Pons (tissue), 1 donor: ENCODE results near the gene SNX15.

Source experiments
- DNase-seq: peaks from one replicate; pipeline ENCODE4 v3.0.0-alpha.2; 2016; ENCODE audit warnings: low spot score

Gene SNX15

DNA sequence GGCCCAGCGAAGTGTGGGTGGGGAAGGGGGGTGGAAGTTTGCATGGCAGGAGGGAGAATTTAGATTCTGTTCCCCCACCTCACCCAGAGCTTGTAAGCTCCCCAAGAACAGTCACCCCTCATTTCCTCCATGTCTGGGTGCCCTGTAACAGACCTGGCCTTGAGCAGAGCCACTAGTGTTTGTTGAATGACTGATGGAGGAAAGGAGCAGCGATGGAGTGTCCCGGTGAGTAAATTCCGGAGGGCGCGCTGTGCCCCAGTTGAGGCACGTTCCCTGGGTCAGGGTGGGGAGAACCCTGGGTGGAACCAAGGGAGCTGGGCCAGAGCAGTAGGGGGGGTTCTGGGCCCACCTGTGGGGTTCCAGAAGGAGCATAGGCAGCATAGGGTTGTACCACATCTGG, 30.3 kb downstream of the SNX15 start:
- no peak for DNase-seq

DNA sequence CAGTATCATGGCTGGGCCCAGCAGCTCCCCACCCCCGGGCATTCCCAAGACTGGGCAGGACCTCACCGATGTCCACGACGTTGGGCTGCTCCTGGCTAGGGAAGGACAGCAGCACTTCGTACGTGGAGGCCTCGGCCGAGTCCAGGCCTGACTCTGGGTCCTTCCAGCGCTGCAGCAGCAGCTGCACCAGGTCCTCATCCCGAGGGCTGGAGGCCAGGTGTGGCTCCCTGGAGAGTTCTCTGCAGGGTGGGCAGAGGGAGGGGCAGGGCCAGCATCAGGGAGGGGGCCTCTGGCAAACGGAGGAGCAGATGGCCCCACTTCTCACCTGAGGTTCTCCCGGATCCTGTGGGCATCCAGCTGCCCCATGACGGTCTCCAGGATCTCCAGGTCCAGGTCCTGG, 30.8 kb downstream of the SNX15 start:
- no peak for DNase-seq

DNA sequence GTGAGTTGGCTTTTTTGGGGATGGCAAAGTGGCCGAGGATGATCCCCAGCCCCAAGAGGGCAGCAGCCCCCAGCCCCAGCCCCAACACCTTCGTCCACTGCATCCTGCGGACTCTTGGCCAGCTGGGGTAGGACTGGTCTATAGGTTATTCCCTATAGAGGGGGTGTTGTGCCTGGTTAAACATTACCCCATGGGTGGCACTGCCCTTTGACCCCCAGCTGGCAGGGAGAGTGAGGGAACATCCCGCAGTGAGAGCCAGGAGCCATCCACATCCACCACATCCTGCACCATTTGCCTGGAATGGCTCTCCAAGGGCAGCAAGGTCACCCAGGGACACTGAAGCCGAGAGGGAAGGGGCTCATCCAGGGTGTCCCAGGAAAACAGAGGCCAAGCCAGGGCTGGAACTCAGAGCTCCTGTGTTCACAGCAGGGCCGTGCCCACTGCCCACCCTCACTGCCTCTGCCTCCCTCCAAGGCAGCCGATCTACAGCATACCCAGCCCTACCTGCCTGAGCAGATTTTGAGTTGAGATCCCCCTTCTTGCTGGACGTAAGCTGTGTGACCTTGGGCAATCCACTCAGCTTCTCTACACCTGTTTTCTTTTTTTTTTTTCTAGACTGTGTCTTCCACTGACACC, 31.3 kb downstream of the SNX15 start, which contains the start of gene NAALADL1:
TSS of gene NAALADL1 (minus strand) at position 135 of the 636 bp plus-strand sequence. CDS start at position 103, 32 bp downstream.
- DNase-seq: no peak

DNA sequence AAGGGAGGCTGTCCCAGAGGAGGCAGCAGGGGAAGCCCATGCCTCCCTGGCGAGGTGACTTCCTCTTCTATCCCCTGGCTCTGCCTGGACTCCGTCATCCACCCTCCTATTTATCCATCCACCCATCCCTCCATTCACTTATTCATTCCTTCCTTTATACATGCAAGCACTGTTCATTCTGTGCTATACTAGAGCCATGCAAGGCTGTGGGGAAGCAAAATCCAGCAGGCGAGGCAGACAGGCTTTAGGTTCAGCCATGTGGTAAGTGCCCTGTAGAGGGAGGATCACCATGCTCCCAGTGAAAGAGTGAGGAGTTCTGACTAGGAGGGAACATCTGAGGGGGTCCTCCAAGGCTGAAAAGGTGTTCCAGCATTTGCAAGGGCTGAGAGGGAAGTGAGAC, 32.3 kb downstream of the SNX15 start:
- DNase-seq: no peak

DNA sequence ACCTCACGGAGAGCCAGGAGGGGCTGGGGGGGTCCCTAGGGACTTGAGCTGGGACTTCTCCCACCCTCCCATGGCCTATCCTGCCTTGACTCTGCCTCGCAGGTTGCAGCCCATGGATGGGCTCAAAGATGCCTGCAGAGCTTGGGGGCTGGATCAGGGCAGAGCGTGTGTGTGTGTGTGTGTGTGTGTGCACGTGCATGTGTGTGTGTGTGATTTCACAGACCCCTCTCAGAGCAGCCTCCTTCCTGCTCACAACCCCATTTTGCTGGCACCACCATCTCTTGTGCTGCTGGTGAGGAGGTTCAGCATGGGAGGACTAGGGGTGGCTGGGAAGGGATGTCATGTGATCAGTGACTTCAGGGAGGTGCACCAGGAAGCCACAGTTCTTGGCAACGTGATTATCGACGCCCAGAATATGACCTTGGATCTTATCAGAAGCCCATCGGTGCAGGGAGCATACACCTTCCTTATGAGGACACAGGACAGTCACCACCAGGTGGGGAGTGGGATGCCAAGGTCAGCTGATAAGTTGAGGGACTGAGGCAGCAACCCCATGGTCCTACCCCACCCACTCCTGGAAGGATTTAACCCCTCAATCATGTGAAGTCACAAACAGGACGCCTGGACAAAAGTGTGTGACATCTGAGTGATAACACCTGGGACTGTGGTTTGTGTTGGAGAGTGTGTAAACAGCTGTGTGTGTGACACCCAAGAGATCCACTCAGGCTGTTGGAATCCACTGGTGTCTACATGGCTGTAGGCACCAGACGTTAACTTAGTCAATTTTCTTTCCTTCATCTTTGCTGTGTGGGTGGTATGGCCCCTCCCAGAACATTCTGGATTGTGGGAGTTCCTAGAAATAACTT, 33.0 kb downstream of the SNX15 start:
- DNase-seq: no peak

DNA sequence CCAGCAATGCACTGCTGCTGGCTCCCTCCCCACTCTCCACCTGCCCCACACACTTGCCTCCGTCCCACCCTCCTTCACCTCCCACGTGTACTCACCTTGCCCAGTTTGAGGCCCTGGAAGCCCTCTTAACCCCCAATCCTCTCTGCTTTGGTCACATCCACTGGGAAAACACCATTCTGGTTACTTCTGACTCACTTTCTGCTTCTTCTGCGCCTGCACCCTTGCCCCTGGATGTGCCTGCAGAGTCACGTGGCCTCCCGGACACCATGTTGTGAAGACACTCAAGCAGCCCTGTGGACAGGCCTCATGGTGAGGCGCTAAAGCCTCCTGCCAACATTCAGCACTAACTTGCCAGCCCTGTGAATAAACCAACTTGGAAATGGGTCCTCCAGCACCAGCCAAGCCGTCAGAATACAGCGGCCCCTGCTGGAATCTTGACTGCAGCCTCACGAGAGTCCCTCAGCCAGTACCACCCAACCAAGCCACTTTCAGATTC, 33.7 kb downstream of the SNX15 start:
- no peak for DNase-seq

DNA sequence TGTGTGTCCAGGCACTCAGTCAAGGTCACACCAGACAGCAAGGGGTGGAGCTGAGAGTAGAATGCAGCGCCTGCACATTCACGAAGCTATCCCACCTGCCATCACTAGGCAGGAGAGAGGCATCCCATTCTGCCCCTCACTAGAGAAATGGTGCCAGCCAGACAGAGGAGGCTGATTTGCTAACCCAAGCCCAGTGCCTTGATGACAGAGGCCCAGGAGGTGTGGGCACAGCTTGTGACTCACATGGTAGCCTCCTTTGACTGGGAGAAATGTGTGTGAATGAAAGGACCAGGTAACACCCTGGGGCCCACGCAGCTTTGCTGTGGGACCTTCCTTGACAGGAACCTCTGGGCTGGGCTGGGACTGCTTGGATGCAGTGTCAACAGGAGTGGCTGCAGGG, 36.3 kb downstream of the SNX15 start:
- no peak for DNase-seq

DNA sequence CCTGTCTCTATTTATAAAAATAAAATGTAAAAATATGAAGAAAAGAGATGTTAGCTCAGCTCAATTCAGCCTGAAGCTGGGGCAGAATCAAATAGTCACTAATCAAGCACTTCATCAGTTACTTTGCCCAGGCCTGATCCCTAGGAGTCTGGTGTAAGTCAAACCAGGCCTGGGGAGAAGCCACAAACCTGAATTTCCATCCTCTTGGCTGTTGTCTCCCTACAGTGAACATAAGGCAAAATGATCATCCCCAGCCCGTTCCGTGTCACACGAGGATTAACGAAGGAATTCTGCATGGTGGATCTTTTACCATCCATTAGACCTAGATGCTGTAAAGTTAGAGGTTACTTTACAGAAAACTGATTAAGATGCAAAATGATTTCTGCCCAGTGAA, 37.6 kb downstream of the SNX15 start:
- DNase-seq: no peak

DNA sequence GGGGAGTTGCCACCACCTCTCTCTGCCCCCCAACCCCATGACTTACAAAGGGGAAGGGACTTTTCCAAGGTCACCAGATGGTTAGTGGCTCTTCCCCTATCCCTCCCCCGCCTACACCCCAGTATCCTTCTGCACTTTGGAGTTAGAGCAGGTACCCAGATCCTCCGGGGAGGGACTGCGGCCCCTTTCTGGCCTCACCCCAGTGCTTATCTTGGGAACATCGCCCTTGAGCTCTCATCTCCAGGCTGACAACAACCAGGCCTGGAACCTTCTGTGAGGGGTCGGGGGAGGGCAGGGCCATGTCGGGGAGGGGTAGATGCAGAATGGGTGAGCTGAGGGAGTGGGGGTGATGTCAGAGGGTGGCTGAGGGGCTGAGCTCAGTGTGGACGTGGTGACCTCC, 38.6 kb downstream of the SNX15 start:
- no peak for DNase-seq

DNA sequence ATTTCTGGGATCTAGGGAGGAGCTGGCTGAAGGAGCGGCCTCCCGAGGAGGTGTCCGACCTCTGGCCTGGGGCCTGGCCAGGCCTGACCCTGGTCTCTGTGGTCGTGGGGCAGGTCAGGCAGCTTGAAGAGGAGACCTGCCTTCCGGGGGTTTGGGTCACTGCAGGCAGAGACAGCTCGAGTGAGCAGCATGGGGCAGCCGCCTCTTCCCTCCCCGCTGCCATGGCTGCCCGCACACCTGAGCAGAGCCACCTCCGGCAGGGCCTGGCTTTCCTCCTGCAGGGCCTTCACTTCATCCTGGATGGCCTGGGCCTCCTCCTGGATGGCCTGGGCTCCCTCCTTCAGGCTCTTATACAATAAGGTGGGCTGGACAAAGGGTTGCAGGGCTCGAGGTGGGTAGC, 39.1 kb downstream of the SNX15 start:
- DNase-seq: no peak

DNA sequence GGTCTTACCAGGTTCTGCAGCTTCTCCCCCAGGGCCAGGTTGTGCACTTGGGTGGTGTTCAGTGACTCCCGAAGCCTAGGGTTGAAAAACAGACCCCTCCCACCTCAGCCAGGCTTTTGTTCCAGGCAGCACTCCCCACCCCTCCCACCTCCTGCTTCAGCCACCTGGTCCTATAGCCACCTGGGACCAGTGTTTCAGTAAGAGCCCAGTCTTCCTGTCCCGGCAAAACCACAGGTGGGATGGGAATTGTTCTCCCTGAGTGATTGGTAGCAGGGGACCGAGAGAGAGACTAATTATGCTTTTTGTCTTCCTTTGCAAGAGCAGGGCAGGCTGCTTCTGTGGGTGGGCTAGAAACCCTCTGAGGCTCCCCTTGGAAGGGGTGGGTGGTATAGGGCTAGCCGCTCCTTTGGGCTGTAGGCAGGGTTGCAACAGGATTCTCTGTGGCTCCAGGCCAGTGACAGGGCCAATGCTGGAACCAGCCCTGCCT, 39.6 kb downstream of the SNX15 start:
- DNase-seq: no peak

DNA sequence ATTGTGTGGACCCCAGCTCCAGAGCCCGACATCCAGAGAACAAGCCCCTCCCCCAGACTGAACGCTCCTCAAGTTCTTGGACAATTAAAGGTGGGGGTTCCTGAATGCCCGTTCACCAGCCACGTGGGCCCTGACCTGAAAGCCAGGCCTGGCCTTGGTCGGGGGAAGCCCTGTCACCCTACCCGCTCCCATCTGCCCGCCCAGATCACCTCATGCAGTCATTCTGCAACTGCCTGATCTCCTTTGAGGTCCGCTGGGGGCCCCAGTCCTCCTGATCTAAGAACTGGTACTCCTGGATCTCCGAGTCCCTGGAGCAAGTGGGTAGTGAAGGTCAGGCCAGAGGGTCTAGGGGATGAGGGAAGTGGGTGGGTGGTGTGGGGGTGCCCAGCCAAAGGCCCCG, 40.2 kb downstream of the SNX15 start:
- no peak for DNase-seq

DNA sequence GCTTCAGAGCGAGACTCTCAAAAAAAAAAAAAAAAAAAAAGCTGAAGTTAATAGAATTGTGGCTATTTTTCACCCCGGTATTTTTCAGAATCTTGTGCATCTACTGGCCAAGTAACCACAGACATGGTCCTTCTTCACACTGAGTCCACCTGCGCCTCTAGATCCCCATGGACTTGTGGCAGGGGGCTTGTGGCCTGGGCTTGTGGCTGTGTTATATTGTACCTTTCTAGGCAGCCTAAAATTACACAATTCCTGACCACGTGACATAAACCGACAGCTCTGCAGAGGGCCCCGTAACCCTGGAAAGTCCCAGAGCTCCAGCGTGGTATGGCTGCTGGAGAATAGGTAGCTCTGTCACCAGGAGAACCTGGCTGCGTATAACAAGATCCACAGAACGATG, 42.0 kb downstream of the SNX15 start:
- no peak for DNase-seq

DNA sequence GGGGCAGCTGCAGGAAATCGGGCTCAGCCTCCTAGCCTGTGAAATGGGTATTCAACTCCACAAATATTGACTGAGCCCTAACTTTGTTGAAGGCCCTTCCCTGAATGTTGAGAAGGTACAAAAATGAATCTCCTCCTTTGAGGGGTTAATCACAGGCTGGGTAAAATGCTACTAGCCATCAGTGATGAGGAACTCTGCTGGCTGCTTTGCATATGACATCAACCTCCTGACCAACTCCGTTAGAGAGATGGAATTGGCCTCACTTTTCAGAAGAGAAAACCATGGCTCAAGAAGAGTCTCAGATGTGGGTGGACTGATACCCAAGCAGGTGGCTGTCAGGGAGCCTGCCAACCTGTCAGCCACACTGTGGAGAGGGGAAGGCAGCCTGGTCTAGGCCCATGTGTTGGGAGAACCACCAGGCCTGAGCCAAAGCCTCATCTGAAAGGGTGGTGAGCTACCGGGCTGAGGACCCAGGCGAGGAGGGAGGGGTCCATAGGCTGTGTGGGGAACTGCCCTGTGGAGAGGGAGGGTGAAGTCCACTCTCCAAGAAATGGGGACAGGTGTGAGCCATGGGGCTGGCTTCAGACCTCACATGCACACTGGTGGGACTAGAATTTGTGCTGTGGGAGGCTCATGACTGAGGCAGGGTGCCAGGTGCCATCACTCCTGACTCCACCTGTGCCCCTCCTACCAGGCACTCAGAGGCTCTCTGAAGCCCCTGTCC, 44.8 kb downstream of the SNX15 start:
- DNase-seq: no peak

DNA sequence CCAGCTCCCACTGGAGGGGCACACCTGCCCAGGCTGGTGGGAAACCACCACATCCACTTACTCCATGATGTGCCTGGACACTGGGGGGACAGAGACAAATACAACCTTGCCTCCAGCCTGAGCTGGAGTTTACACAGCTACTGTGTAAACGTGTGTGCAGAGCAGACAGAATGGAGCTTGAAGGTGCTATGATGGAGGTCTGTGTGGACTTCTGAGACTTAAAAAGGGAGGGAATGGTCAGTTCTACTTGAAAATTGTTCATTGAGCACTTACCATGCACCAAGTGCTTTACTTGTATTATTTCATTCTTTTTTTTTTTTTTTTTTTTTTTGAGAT, 45.4 kb downstream of the SNX15 start:
- no peak for DNase-seq

DNA sequence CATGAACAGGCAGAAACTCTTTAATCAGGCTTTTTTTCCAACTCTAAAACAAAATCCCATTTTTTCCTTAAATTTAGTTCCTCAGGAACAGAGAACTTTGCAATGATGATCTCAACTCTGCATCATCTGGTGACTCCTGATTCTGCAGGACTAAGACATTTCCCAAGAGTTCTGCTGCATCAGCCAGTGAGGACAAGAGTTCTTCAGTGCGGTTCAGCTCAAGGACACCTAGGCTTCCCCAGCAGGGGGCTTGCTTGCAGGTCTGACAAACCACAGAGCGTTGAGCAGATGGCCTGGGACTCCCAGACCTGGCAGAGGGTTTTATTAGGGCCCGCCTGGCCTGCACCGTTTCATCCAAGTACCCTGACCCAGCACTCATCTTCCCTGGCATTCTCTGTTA, 50.2 kb downstream of the SNX15 start:
- no peak for DNase-seq

DNA sequence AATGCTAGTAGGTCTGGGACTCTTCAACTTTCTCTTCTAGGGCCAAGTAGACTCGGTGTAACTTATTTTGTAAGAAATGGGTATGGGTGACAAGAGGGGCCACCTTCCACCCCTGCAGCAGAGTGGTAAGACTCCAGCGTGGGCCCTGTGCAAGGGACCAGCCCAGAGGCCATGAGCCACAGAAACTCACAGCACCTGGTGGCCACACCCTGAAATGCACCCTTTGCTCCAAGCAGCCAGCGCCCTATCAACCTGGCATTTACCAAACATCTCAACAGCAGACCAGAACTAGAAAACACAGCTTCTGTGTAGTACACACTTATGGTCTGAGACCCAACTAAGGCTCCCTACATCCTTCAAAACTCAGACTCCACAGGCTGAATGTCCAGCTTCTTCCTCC, 50.9 kb downstream of the SNX15 start:
- DNase-seq: no peak

DNA sequence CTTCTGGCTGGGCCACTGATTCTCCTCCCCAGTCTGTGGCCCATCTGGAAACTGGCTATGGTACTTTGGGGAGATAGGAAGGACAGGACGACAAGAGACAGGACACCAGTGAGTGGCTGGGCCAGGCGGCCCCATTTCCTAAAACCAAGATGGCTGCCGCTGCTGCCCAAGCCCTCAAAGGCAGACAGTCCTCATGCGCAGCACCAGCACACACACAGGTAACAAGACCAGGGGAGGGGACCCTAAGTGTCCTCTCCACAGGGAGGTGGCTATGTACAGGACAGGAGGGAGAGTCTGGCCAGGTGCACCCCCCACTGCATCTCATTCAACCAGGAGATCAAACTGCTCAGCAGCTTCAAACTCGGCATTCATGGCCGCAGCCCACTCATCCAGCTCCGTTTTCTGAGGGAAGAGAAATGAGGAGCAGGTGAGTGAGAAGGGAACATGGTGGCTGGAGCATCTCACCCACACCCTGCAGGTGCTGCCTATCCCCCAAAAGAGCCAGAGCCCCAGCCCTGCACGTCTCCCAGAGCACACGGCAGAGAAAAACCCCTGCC, 51.6 kb downstream of the SNX15 start:
- DNase-seq: no peak

DNA sequence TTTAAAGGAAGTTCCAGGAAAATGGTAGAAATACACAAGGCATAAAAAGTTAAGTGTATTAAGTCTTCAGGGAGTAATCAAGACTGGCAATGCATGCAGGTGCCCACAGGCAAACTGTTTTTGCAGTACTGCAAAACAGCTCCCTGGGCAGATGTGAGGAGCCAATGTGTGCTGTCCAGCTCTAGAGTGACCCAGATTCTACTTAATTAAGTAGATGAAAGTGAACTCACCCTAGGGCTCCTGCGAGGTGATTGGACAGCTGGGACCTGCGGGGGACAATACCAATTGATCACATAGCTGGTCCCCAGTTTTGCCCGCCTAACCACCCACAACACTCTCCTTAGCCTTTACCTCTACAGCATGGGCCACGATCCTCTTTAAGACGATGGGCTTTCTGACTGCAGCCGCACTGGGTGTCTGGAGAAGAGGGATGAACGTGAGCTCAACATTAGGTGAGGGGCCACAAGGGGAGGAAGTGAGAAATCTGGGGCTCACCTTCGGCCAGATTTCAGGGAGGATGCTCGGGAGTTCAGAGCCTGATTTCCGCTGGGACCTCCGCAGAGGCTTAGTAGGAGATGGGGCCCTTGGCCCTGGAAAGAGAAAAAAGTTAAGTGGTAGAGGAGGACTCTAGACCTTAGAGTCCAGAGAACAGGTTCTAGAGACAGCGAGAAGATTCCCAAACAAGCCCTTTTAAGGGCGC, 56.0 kb downstream of the SNX15 start:
- no peak for DNase-seq

DNA sequence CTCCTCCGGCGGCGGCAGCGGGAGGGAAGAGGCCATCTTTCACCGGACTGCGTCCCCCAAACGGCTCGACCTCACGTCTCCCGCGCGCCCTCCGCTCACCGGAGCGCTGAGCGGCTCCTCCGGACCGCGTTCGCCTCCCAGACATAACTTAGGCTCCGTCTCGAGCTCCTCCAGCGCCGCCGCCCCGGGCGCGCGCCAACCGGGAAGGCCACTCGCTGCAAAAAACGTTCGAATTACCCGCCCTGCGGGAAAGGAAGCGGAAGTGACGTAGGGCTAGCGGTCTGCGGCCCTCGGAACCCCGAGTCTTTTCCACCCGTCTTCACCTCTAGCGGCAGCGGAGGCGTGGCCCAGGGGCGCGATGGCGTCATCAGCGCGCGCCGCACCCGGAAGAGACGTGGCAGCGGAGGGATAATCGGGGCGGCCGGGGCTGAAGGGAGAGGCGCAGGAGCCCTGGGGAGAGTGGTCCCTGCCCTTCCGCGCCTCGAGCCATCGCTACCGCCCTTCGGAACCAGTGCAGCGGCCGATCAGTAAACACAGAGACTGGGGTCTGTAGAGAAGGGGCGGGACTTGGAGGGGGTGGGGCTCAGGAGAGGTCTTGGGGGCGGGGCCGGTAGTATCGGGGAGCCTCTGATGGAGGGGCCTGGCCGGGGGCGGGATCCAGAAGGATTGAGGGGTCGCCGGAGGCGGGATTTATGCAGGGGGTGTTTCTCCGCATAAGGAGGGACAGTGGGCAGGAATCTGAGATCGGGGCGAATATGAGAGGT, 56.8 kb downstream of the SNX15 start, which contains the start of the genes CDCA5 and ZFPL1:
TSS of gene CDCA5 (minus strand) at position 207 of the 764 bp plus-strand sequence. CDS start at position 145, 62 bp downstream.
TSS of gene ZFPL1 (plus strand) at position 389 of the 764 bp plus-strand sequence. CDS start 477 bp downstream, outside the sequence.
- peak; percentile 94 for DNase-seq
